Rectal smooth muscle tissue (tissue), 1 donor: ENCODE data around the gene FAM107B.
"Not testable (repeated sequence)": the region's sequence is repeated elsewhere in the genome, so short reads cannot be mapped to it uniquely, and the experiment has no call there.

Experiments used
- H3K27ac ChIP-seq: one replicate; pipeline ENCODE4 v1.7.0; 2013; ENCODE audit warnings: low read depth, low read length, inconsistent platforms
- H3K27me3 ChIP-seq: one replicate; pipeline ENCODE4 v1.7.0; 2013; ENCODE audit warnings: low read length; ENCODE audit not compliant: control insufficient read depth, insufficient read depth
- H3K36me3 ChIP-seq: one replicate; pipeline ENCODE4 v1.7.0; 2013; ENCODE audit warnings: low read length; ENCODE audit not compliant: control insufficient read depth, insufficient read depth
- H3K4me1 ChIP-seq: one replicate; pipeline ENCODE4 v1.7.0; 2013; ENCODE audit warnings: low read length; ENCODE audit not compliant: control insufficient read depth, insufficient read depth
- H3K4me3 ChIP-seq: one replicate; pipeline ENCODE4 v1.7.0; 2013; ENCODE audit warnings: low read length
- H3K9ac ChIP-seq: one replicate; pipeline ENCODE4 v1.7.0; 2013; ENCODE audit warnings: low read length

The FAM107B gene

GRCh38 chr10:14723052-14723689 lies 51.5 kb downstream of the FAM107B start:
- Histone ChIP-seq H3K27me3 (no peaks in the 10 kb centered on the region), H3K4me1 (no peaks in the 10 kb centered on the region), H3K27ac (no peak overlapping the region), H3K9ac (no peak overlapping the region), H3K4me3 (no peak overlapping the region), H3K36me3 (no peaks in the 10 kb centered on the region)

GRCh38 chr10:14717552-14717951 lies 57.1 kb downstream of the FAM107B start:
- Histone ChIP-seq H3K4me3 (no peak overlapping the region), H3K27ac (no peak overlapping the region), H3K9ac (no peak overlapping the region), H3K36me3 (no peaks in the 10 kb centered on the region), H3K4me1 (no peaks in the 10 kb centered on the region), H3K27me3 (no peaks in the 10 kb centered on the region)

GRCh38 chr10:14712991-14713424 lies 61.7 kb downstream of the FAM107B start:
- no peak overlapping the region for H3K27ac ChIP-seq
- no peak overlapping the region for H3K9ac ChIP-seq
- H3K4me1 ChIP-seq = no peaks in the 10 kb centered on the region
- H3K4me3 ChIP-seq = no peak overlapping the region
- no peaks in the 10 kb centered on the region for H3K27me3 ChIP-seq
- H3K36me3 ChIP-seq = no peaks in the 10 kb centered on the region

- not testable (repeated sequence) for H3K9ac ChIP-seq, H3K4me1 ChIP-seq, H3K36me3 ChIP-seq, H3K4me3 ChIP-seq, H3K27ac ChIP-seq, H3K27me3 ChIP-seq
Measured at GRCh38 chr10:14709344-14709743, 65.4 kb downstream of the FAM107B start.

GRCh38 chr10:14707481-14707880 lies 67.2 kb downstream of the FAM107B start:
- no peak overlapping the region for H3K27ac ChIP-seq
- no peak overlapping the region for H3K9ac ChIP-seq
- no peaks in the 10 kb centered on the region for H3K4me1 ChIP-seq

GRCh38 chr10:14705548-14706230 lies 69.0 kb downstream of the FAM107B start:
- Histone ChIP-seq H3K4me1 (no peaks in the 10 kb centered on the region), H3K27ac (no peak overlapping the region), H3K27me3 (no peaks in the 10 kb centered on the region), H3K36me3 (no peaks in the 10 kb centered on the region), H3K4me3 (no peak overlapping the region), H3K9ac (no peak overlapping the region)

More at GRCh38 chr10:14707481-14707880, 67.2 kb downstream of the FAM107B start:
- Histone ChIP-seq H3K4me3 (no peak overlapping the region), H3K36me3 (no peaks in the 10 kb centered on the region), H3K27me3 (no peaks in the 10 kb centered on the region)

GRCh38 chr10:14703631-14704001 lies 71.1 kb downstream of the FAM107B start:
- Histone ChIP-seq H3K9ac (no peak overlapping the region), H3K4me3 (no peak overlapping the region), H3K27me3 (no peaks in the 10 kb centered on the region), H3K27ac (no peak overlapping the region), H3K4me1 (no peaks in the 10 kb centered on the region), H3K36me3 (no peaks in the 10 kb centered on the region)

GRCh38 chr10:14701466-14701865 lies 73.2 kb downstream of the FAM107B start:
- Histone ChIP-seq H3K9ac (no peak overlapping the region), H3K4me3 (no peak overlapping the region), H3K36me3 (no peaks in the 10 kb centered on the region), H3K27ac (no peak overlapping the region), H3K4me1 (peaks cover 3% of the 10 kb centered on the region), H3K27me3 (no peaks in the 10 kb centered on the region)

- H3K36me3 ChIP-seq = no peaks in the 10 kb centered on the region
- H3K27ac ChIP-seq = no peak overlapping the region
- H3K4me1 ChIP-seq = peaks cover 3% of the 10 kb centered on the region
- no peak overlapping the region for H3K9ac ChIP-seq
- H3K27me3 ChIP-seq = no peaks in the 10 kb centered on the region
- no peak overlapping the region for H3K4me3 ChIP-seq
Measured at GRCh38 chr10:14700546-14700945, 74.2 kb downstream of the FAM107B start.

- H3K27ac ChIP-seq = no peak overlapping the region
- no peak overlapping the region for H3K9ac ChIP-seq
- H3K4me1 ChIP-seq = peaks cover 3% of the 10 kb centered on the region
- no peaks in the 10 kb centered on the region for H3K27me3 ChIP-seq
- H3K4me3 ChIP-seq = no peak overlapping the region
- H3K36me3 ChIP-seq = no peaks in the 10 kb centered on the region
Measured at GRCh38 chr10:14699482-14699881, 75.2 kb downstream of the FAM107B start.

- Histone ChIP-seq H3K36me3 (no peaks in the 10 kb centered on the region), H3K27me3 (no peaks in the 10 kb centered on the region), H3K4me3 (no peak overlapping the region), H3K9ac (no peak overlapping the region), H3K4me1 (peaks cover 3% of the 10 kb centered on the region), H3K27ac (no peak overlapping the region)
Measured at GRCh38 chr10:14698829-14699170, 75.9 kb downstream of the FAM107B start.

GRCh38 chr10:14698111-14698828 lies 76.4 kb downstream of the FAM107B start:
- Histone ChIP-seq H3K36me3 (no peaks in the 10 kb centered on the region), H3K9ac (no peak overlapping the region), H3K27ac (no peak overlapping the region), H3K4me1 (peaks cover 3% of the 10 kb centered on the region), H3K27me3 (no peaks in the 10 kb centered on the region), H3K4me3 (no peak overlapping the region)
